Neuronal stem cell (in vitro differentiated cells): ENCODE measurements around the gene PLEK.

Experiments
- DNase-seq: peaks from one replicate; pipeline ENCODE4 v3.0.0-alpha.2; 2013; ENCODE audit warnings: low spot score
- H2AFZ ChIP-seq: one replicate; pipeline ENCODE4 v1.6.1; 2013; ENCODE audit warnings: mild to moderate bottlenecking, low read length, inconsistent platforms
- H2AK5ac ChIP-seq: 2 replicates; pipeline ENCODE4 v1.6.1; 2013; ENCODE audit warnings: low read depth, mild to moderate bottlenecking, inconsistent platforms, low read length, moderate library complexity, mixed read lengths
- H2BK120ac ChIP-seq: 2 replicates; pipeline ENCODE4 v1.6.1; 2013; ENCODE audit warnings: low read depth, mild to moderate bottlenecking, inconsistent platforms, low read length, moderate library complexity, mixed read lengths
- H2BK12ac ChIP-seq: one replicate; pipeline ENCODE4 v1.6.1; 2013; ENCODE audit warnings: low read length, inconsistent platforms
- H2BK15ac ChIP-seq: 2 replicates; pipeline ENCODE4 v1.6.1; 2013; ENCODE audit warnings: mild to moderate bottlenecking, low read length, inconsistent platforms, mixed read lengths
- H2BK5ac ChIP-seq: one replicate; pipeline ENCODE4 v1.6.1; 2013; ENCODE audit warnings: inconsistent platforms, mild to moderate bottlenecking, low read length, moderate library complexity
- H3K14ac ChIP-seq: one replicate; pipeline ENCODE4 v1.6.1; 2013; ENCODE audit warnings: low read length, inconsistent platforms
- H3K18ac ChIP-seq: 2 replicates; pipeline ENCODE4 v1.6.1; 2013; ENCODE audit warnings: low read length, inconsistent platforms
- H3K23ac ChIP-seq: 2 replicates; pipeline ENCODE4 v1.6.1; 2013; ENCODE audit warnings: low read depth, mild to moderate bottlenecking, mixed read lengths, low read length, inconsistent platforms; ENCODE audit not compliant: poor library complexity
- H3K27ac ChIP-seq: replicated peaks from 3 replicates; pipeline ENCODE4 v1.5.1; 2013; ENCODE audit warnings: low read length, inconsistent platforms
- H3K27me3 ChIP-seq, 3 experiments: 2 replicates each; pipeline ENCODE4 v1.6.1; 2013; ENCODE audit warnings: low read length in 3 of 3, mild to moderate bottlenecking in 2 of 3, inconsistent platforms in 1 of 3, low read depth in 1 of 3, mixed read lengths in 1 of 3, moderate library complexity in 1 of 3; ENCODE audit not compliant: control insufficient read depth in 3 of 3, insufficient read depth in 3 of 3
- H3K36me3 ChIP-seq, 2 donors: replicated peaks in 1 of 2; 2 replicates each; pipeline ENCODE4 v1.6.1; 2013; ENCODE audit warnings: low read length in 2 of 2; ENCODE audit not compliant: control insufficient read depth in 2 of 2, insufficient read depth in 2 of 2
- H3K4ac ChIP-seq: 2 replicates; pipeline ENCODE4 v1.6.1; 2013; ENCODE audit warnings: inconsistent platforms, mild to moderate bottlenecking, low read length, moderate library complexity
- H3K4me1 ChIP-seq, 2 donors: 1 replicate in 1 of 2; 2 replicates in 1 of 2; pipeline ENCODE4 v1.6.1; 2013; ENCODE audit warnings: low read length in 2 of 2, low read depth in 1 of 2; ENCODE audit not compliant: control insufficient read depth in 2 of 2, insufficient read depth in 1 of 2
- H3K4me2 ChIP-seq: one replicate; pipeline ENCODE4 v1.6.1; 2013; ENCODE audit warnings: mild to moderate bottlenecking, low read length, inconsistent platforms; ENCODE audit not compliant: insufficient read depth, poor library complexity, severe bottlenecking
- H3K4me3 ChIP-seq, 2 donors: 2 replicates each; pipeline ENCODE4 v1.5.1; 2013; ENCODE audit warnings: low read length in 2 of 2, mild to moderate bottlenecking in 2 of 2, inconsistent platforms in 1 of 2, moderate library complexity in 1 of 2
- H3K79me1 ChIP-seq: one replicate; pipeline ENCODE4 v1.6.1; 2013; ENCODE audit warnings: low read depth, mild to moderate bottlenecking, inconsistent platforms, low read length, moderate library complexity
- H3K9ac ChIP-seq: one replicate; pipeline ENCODE4 v1.6.1; 2013; ENCODE audit warnings: mild to moderate bottlenecking, low read depth, low read length, inconsistent platforms; ENCODE audit not compliant: poor library complexity
- H3K9me3 ChIP-seq, 2 donors: replicated peaks in 1 of 2; 2 replicates each; pipeline versions ENCODE3 to v1.6.1; 2013; ENCODE audit warnings: low read length in 2 of 2, mild to moderate bottlenecking in 2 of 2, inconsistent platforms in 1 of 2, low read depth in 1 of 2, mixed read lengths in 1 of 2, moderate library complexity in 1 of 2; ENCODE audit not compliant: control insufficient read depth in 2 of 2, insufficient read depth in 1 of 2
- H4K8ac ChIP-seq: one replicate; pipeline ENCODE4 v1.6.1; 2013; ENCODE audit warnings: low read depth, mild to moderate bottlenecking, inconsistent platforms, low read length, moderate library complexity
- H4K91ac ChIP-seq: one replicate; pipeline ENCODE4 v1.6.1; 2013; ENCODE audit warnings: low read length, low read depth, mild to moderate bottlenecking, inconsistent platforms; ENCODE audit not compliant: poor library complexity
- WGBS, 2 donors: extraction: QIAGEN DNeasy Blood & Tissue Kit; methylation state at CpG; one replicate each; pipeline ENCODE4 v1.1.7; 2013; ENCODE audit warnings: missing lambda C conversion rate in 2 of 2, mixed read lengths in 1 of 2; ENCODE audit not compliant: insufficient read length in 2 of 2, insufficient replicate concordance in 1 of 2; ENCODE audit errors: extremely low coverage in 2 of 2; 5-methylcytosine and 5-hydroxymethylcytosine counted together

The PLEK gene

GRCh38 chr2:68336192-68336591 is 28.9 kb upstream of the PLEK start:
- no peak overlapping the region for H3K9ac ChIP-seq
- no peak overlapping the region for H4K8ac ChIP-seq
- H3K18ac ChIP-seq = no peak overlapping the region
- no peak overlapping the region for H2AFZ ChIP-seq
- H3K14ac ChIP-seq = no peak overlapping the region
- no peak overlapping the region for H3K4ac ChIP-seq
- H3K23ac ChIP-seq = no peak overlapping the region
- H4K91ac ChIP-seq = no peak overlapping the region
- peaks cover 0 to 3% (median 0%) of the 10 kb centered on the region in 3 experiments for H3K27me3 ChIP-seq
- H2AK5ac ChIP-seq = no peak overlapping the region
- no peak for DNase-seq
- H3K36me3 ChIP-seq = no peaks in the 10 kb centered on the region
- H2BK12ac ChIP-seq = no peak overlapping the region
- no peak overlapping the region for H2BK5ac ChIP-seq
- no peak overlapping the region for H3K4me3 ChIP-seq
- H3K27ac ChIP-seq = no peak overlapping the region
- no peak overlapping the region for H2BK120ac ChIP-seq
- H3K9me3 ChIP-seq = no peaks in the 10 kb centered on the region
- no peaks in the 10 kb centered on the region for H3K79me1 ChIP-seq
- no CpG with 5 or more reads among the region's 1 CpG for WGBS, 2 donors
- no peak overlapping the region for H3K4me2 ChIP-seq
- H2BK15ac ChIP-seq = no peak overlapping the region
- no peaks in the 10 kb centered on the region for H3K4me1 ChIP-seq

- H3K27ac ChIP-seq = no peak overlapping the region
- DNase-seq = no peak
- no peak overlapping the region for H2BK5ac ChIP-seq
- H3K4me3 ChIP-seq = no peak overlapping the region
- no peak overlapping the region for H2AK5ac ChIP-seq
- no peak overlapping the region for H3K14ac ChIP-seq
- peaks cover 0 to under 1% of the 10 kb centered on the region in 2 donors for H3K4me1 ChIP-seq
- no peak overlapping the region for H4K8ac ChIP-seq
- H2BK15ac ChIP-seq = no peak overlapping the region
- peak overlapping the region; percentile 11 for H2AFZ ChIP-seq
- H3K27me3 ChIP-seq = peaks cover 0 to 14% (median 0%) of the 10 kb centered on the region in 3 experiments
- no peak overlapping the region for H3K9ac ChIP-seq
- H3K23ac ChIP-seq = no peak overlapping the region
- no peak overlapping the region for H3K4ac ChIP-seq
- H3K4me2 ChIP-seq = no peak overlapping the region
- H4K91ac ChIP-seq = no peak overlapping the region
- no peak overlapping the region for H2BK120ac ChIP-seq
- H3K79me1 ChIP-seq = no peaks in the 10 kb centered on the region
- H3K9me3 ChIP-seq = no peaks in the 10 kb centered on the region
- H3K36me3 ChIP-seq = no peaks in the 10 kb centered on the region
- WGBS, 2 donors = no CpG with 5 or more reads among the region's 5 CpGs
- no peak overlapping the region for H3K18ac ChIP-seq
- no peak overlapping the region for H2BK12ac ChIP-seq
Observed at GRCh38 chr2:68340226-68341061, 24.6 kb upstream of the PLEK start.

- H3K4me2 ChIP-seq = no peak overlapping the region
- no CpG with 5 or more reads among the region's 3 CpGs for WGBS, 2 donors
Observed at GRCh38 chr2:68341062-68341329, 24.1 kb upstream of the PLEK start.

GRCh38 chr2:68341583-68341982 is 23.5 kb upstream of the PLEK start:
- H3K9ac ChIP-seq = no peak overlapping the region
- no peak overlapping the region for H3K4ac ChIP-seq
- no peak overlapping the region for H2BK5ac ChIP-seq
- H3K4me2 ChIP-seq = no peak overlapping the region
- WGBS, 2 donors = no CpG with 5 or more reads among the region's 4 CpGs
- no peak overlapping the region for H3K18ac ChIP-seq
- no peak overlapping the region for H3K27ac ChIP-seq
- H3K9me3 ChIP-seq = no peaks in the 10 kb centered on the region
- H3K36me3 ChIP-seq = no peaks in the 10 kb centered on the region
- H4K8ac ChIP-seq = no peak overlapping the region
- H2BK120ac ChIP-seq = no peak overlapping the region
- no peak overlapping the region for H3K14ac ChIP-seq
- no peak overlapping the region for H2AK5ac ChIP-seq
- no peak overlapping the region for H3K4me3 ChIP-seq
- H2BK12ac ChIP-seq = no peak overlapping the region
- no peak overlapping the region for H2AFZ ChIP-seq
- no peak overlapping the region for H4K91ac ChIP-seq
- no peak overlapping the region for H2BK15ac ChIP-seq
- peaks cover 0 to 2% of the 10 kb centered on the region in 2 donors for H3K4me1 ChIP-seq
- H3K27me3 ChIP-seq = peaks cover 0 to 14% (median 2%) of the 10 kb centered on the region in 3 experiments
- no peaks in the 10 kb centered on the region for H3K79me1 ChIP-seq
- DNase-seq = no peak
- H3K23ac ChIP-seq = no peak overlapping the region

More at GRCh38 chr2:68341062-68341329, 24.1 kb upstream of the PLEK start:
- Histone ChIP-seq H3K9me3 (no peaks in the 10 kb centered on the region), H3K4me1 (peaks cover 0 to 2% of the 10 kb centered on the region in 2 donors), H3K4me3 (no peak overlapping the region), H2BK15ac (no peak overlapping the region), H3K14ac (no peak overlapping the region), H4K91ac (no peak overlapping the region), H3K18ac (no peak overlapping the region), H2AK5ac (no peak overlapping the region), H3K4ac (no peak overlapping the region), H3K27ac (no peak overlapping the region), H2BK12ac (no peak overlapping the region), H3K36me3 (no peaks in the 10 kb centered on the region), H3K23ac (no peak overlapping the region), H3K9ac (no peak overlapping the region), H2AFZ (no peak overlapping the region), H4K8ac (no peak overlapping the region), H2BK120ac (no peak overlapping the region), H3K79me1 (no peaks in the 10 kb centered on the region), H2BK5ac (no peak overlapping the region), H3K27me3 (peaks cover 0 to 14% (median 2%) of the 10 kb centered on the region in 3 experiments)
- no peak for DNase-seq
